Calu3 (cell line): ENCODE results near the gene TRMT2A. TPM values are rescaled to one million over a fixed set of nuclear protein-coding genes. Genes with fewer than 3 reads are reported as not detected.

ENCODE experiments used
- BruUV-seq: library from RNA; stranded (reverse); fragments of 400-500 nt; replicated peaks from 2 replicates; lab custom pipeline; 2021; lab: Mats Ljungman, UMichigan
- CTCF ChIA-PET: fragments of 300-600 bp; sonication (Branson Sonifier 250); formaldehyde crosslinking; loops from one replicate; lab custom pipeline; 2022; ENCODE audit warnings: antibody characterized with exemption; lab: Charles Lee
- DNase-seq: peaks from one replicate; pipeline ENCODE4 v3.0.0; 2022
- H3K27ac Mint-ChIP-seq: one replicate; pipeline ENCODE4 v1.8.0; 2022; ENCODE audit warnings: mixed read lengths; ENCODE audit not compliant: unreplicated experiment
- H3K27me3 Mint-ChIP-seq: one replicate; pipeline ENCODE4 v1.8.0; 2022; ENCODE audit warnings: mixed read lengths; ENCODE audit not compliant: unreplicated experiment
- H3K36me3 Mint-ChIP-seq: one replicate; pipeline ENCODE4 v1.8.0; 2022; ENCODE audit warnings: mild to moderate bottlenecking, moderate library complexity, mixed read lengths; ENCODE audit not compliant: insufficient read depth, unreplicated experiment
- H3K4me1 Mint-ChIP-seq: one replicate; pipeline ENCODE4 v1.8.0; 2022; ENCODE audit warnings: mild to moderate bottlenecking, low read depth, mixed read lengths; ENCODE audit not compliant: unreplicated experiment
- H3K4me3 Mint-ChIP-seq: one replicate; pipeline ENCODE4 v1.8.0; 2022; ENCODE audit warnings: mild to moderate bottlenecking, low read depth, moderate library complexity, mixed read lengths; ENCODE audit not compliant: unreplicated experiment
- H3K9me3 Mint-ChIP-seq: one replicate; pipeline ENCODE4 v1.8.0; 2022; ENCODE audit warnings: low read depth, mixed read lengths; ENCODE audit not compliant: unreplicated experiment
- CTCF ChIP-seq: fragments of 200-600 bp; IDR thresholded peaks from one replicate; pipeline ENCODE4 v1.8.0; 2022; ENCODE audit warnings: antibody characterized with exemption; ENCODE audit not compliant: unreplicated experiment
- intact Hi-C: fragments of 100-400 bp; cut with micrococcal nuclease; formaldehyde crosslinking; loops from one replicate; pipeline ENCODE4 v1.10.0; 2022; ENCODE audit not compliant: unreplicated experiment
- total RNA-seq: library from RNA; stranded (reverse); gene quantifications from 2 replicates; pipeline ENCODE4 v1.2.3, GENCODE V29; 2022

The TRMT2A gene
- total RNA-seq, 1 experiment from 2014 or later, result 63.0 TPM

DNA sequence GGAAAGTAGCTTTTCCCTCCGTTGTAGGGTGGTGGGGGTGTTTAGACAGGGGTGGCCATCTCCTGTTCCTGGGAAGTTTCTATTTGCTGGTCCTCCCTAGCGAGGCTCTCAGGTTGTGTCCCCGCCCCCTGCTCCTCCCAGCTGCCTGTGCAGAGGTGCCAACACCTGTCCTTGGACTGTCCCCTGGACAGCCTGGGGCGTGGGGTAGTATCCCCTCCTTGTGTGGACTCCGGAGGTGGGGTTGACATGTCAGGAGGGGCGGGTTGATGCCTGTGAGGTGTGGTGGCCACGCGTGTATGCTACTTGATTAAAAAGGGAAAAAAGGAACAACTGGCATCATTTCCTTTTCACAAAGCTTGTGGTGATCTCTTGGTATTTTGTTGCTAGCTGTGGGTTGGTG, 15.4 kb downstream of the TRMT2A start:
- H3K27ac Mint-ChIP-seq, result no peak overlapping the region
- no peaks in the 10 kb centered on the region for H3K4me1 Mint-ChIP-seq
- peaks cover 47% of the 10 kb centered on the region for H3K36me3 Mint-ChIP-seq
- no peak overlapping the region for H3K4me3 Mint-ChIP-seq
- intact Hi-C loops, result no loop called here
- TF ChIP-seq CTCF, result no peak
- BruUV-seq, result no TSS peak
- no peaks in the 10 kb centered on the region for H3K9me3 Mint-ChIP-seq
- CTCF ChIA-PET, result no interaction called here
- H3K27me3 Mint-ChIP-seq, result no peaks in the 10 kb centered on the region
- DNase-seq, result no peak

- Mint-ChIP-seq H3K9me3 (no peaks in the 10 kb centered on the region), H3K4me1 (no peaks in the 10 kb centered on the region), H3K4me3 (no peak overlapping the region), H3K27me3 (no peaks in the 10 kb centered on the region), H3K36me3 (peaks cover 66% of the 10 kb centered on the region), H3K27ac (no peak overlapping the region)
- CTCF ChIA-PET, result no interaction called here
- no peak for TF ChIP-seq CTCF
- intact Hi-C loops, result no loop called here
- no TSS peak for BruUV-seq
- DNase-seq, result no peak
Measured at GRCh38 chr22:20099099-20099711, 17.8 kb downstream of the TRMT2A start.

- intact Hi-C loops, result no loop called here
Measured at GRCh38 chr22:20096574-20097420, 20.2 kb downstream of the TRMT2A start.

DNA sequence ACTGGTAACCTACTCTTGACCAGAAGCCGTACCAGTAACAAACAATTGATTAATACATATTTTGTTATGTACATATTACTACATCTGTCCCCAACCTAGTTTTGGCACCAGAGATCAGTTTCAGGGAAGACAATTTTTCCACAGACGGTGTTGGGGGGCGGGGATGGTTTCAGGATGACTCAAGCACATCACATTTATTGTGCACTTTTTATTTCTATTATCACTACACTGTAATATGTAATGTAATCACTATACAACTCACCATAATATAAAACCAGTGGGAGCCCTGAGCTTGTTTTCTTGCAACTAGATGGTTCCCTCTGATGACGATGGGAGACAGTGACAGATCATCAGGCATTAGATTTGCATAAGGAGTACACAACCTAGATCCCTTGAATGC, 21.5 kb downstream of the TRMT2A start:
- no peak for TF ChIP-seq CTCF
- Mint-ChIP-seq H3K4me1 (no peaks in the 10 kb centered on the region), H3K4me3 (no peak overlapping the region), H3K36me3 (peaks cover 67% of the 10 kb centered on the region), H3K9me3 (no peaks in the 10 kb centered on the region), H3K27me3 (no peaks in the 10 kb centered on the region), H3K27ac (no peak overlapping the region)
- intact Hi-C loops, result no loop called here
- no peak for DNase-seq
- CTCF ChIA-PET, result no interaction called here
- no TSS peak for BruUV-seq

More at GRCh38 chr22:20096574-20097420, 20.2 kb downstream of the TRMT2A start:
- DNase-seq, result no peak
- H3K9me3 Mint-ChIP-seq, result no peaks in the 10 kb centered on the region
- H3K27me3 Mint-ChIP-seq, result no peaks in the 10 kb centered on the region
- H3K4me1 Mint-ChIP-seq, result no peaks in the 10 kb centered on the region
- CTCF ChIA-PET, result no interaction called here
- peaks cover 64% of the 10 kb centered on the region for H3K36me3 Mint-ChIP-seq
- H3K27ac Mint-ChIP-seq, result no peak overlapping the region
- BruUV-seq, result no TSS peak
- no peak overlapping the region for H3K4me3 Mint-ChIP-seq
- TF ChIP-seq CTCF, result no peak
